GM18507 (cell line): Measurements from ENCODE around the gene RPP21.

Experiments
- DNase-seq: peaks from one replicate; pipeline ENCODE4 v3.0.0; 2011; ENCODE audit warnings: low read depth; ENCODE audit not compliant: insufficient read length; ENCODE audit errors: extremely low spot score
- FAIRE-seq: peaks from 2 replicates; lab custom pipeline; 2011; peaks lifted over from hg19 to GRCh38; lab: Jason Lieb, UNC

RPP21 gene

DNA sequence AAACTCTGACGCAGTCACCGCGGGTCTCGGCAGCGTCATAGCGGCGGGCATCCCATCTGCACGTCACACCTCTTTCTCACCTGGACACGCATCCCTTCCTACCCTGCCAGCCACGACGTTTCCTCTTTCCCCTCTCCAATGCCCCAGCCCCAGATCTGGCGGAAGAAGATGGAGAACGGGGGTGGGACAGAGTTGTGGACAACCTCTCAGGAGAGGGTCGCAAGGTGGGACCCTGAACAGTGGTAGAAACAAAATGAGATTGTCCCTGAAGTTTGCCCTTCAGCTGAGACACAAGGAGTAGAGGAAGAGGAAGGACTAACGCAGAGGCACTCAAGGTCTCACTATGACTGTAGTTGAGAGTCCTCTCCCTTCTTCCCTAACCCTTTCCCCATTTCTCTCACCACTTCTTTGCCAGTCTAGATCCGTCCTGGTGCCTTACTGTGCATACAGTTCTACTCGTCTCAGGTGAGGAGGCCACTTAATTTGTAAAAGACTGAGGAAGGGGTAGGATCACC is 17.7 kb upstream of the RPP21 start:
- no peak for DNase-seq

DNA sequence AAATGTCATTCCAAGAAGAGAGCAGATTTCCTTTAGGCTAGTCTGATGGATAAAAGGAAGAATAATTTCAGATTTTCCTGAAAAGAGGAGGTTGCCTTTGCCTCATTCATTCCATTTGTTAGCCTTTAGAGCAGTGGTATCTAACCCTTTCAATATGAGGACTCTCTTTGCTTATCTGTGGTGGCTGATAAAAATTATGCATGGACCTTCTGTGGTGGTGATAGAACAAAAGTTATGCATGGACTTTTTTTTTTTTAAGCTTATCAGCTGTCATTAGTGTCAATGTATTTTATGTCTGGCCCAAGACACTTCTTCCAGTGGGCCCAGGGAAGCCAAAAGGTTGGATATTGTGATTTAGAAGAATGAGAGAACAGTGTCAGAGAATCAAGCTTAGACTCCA is 16.6 kb upstream of the RPP21 start:
- DNase-seq (no peak), FAIRE-seq (no peak)

More for the DNA sequence above, 17.7 kb upstream of the RPP21 start:
- no peak for FAIRE-seq

DNA sequence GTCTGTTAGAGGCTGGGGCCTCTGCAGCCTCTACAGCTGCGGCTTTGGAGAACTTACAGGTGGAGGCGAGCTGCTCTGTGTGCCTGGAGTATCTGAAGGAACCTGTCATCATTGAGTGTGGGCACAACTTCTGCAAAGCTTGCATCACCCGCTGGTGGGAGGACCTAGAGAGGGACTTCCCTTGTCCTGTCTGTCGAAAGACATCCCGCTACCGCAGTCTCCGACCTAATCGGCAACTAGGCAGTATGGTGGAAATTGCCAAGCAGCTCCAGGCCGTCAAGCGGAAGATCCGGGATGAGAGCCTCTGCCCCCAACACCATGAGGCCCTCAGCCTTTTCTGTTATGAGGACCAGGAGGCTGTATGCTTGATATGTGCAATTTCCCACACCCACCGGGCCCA is 15.6 kb upstream of the RPP21 start:
- no peak for FAIRE-seq
- DNase-seq: no peak

- DNase-seq (no peak), FAIRE-seq (no peak)
Observed at GRCh38 chr6:30331981-30332380, 13.0 kb upstream of the RPP21 start.

DNA sequence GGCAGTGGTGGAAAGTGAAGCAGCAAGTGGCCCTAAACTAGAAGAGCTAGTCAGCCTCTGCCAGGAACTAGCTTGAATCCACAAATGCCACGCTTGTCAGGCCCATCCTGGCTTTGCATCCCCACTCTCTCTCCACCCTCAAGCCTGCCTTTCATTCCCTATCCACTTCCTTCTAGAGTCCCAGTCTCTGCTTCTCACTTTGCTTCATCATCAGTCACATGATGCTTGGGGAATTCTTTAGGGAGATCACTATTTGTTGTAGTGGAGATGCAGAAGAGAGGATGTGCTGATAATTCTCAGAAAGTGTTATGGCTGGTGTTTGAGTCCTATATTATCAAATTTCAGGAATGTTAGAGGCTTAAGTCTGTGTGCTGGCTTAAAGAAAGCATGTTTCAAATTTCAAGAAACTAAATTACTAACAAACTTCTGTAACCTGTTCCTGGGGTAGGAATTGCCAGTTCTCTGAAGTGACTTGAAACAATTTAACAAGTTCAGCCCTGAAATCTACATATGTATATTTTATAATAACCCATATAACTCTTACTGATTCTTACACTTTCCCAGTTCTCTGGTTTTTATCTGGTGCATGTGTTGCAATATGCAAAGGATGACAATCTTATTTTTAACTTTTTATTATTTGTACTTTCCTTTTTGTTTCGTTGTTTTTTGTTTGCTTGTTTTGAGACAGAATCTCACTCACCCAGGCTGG is 10.7 kb upstream of the RPP21 start:
- FAIRE-seq (no peak), DNase-seq (no peak)

DNA sequence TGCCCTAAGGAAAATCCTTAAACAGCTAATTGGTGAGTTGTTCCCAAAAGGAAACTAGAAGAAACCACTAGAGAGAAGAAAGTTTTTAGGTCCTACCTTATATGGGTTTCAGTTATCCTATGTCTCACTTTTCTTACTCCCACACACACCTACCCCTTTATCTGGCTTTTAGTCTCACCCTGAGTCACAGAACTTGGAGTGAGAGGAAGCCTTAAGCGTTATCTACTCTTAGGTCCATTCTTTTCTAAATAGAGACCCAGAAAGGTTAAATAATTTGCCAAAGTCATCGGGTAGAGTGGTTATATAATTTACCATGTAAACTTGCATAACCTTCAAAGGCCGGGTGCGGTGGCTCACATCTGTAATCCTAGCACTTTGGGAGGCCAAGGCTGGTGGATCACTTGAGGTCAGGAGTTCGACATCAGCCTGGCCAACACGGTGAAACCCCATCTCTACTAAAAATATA is 4.3 kb upstream of the RPP21 start:
- no peak for DNase-seq
- FAIRE-seq: no peak

GRCh38 chr6:30341218-30341617 is 3.7 kb upstream of the RPP21 start:
- DNase-seq (no peak), FAIRE-seq (no peak)

- no peak for DNase-seq
- no peak for FAIRE-seq
Observed at GRCh38 chr6:30341728-30342127, 3.2 kb upstream of the RPP21 start.

GRCh38 chr6:30344191-30344867 is 627 bp upstream of the RPP21 start:
- FAIRE-seq (no peak), DNase-seq (no peak)

DNA sequence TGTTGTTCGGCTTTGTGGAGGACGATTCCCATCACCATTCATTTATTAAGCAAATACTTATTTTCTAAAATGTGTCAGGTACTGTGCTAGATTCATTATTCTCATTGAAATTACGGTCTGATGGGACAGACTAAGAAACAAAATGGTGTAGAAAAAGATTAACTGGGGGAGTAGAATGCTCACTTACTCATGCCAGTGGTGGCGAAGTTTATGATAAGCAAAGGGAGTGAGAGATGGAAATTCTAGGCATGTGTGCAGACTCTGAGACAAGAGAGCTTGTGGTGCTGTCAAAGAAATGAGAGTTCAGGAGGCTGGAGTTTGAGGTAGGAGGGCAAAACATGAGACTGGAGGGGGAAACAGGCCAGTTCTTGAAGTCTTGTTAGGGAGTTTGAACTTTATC is 896 bp downstream of the RPP21 start:
- DNase-seq: no peak
- FAIRE-seq: no peak

DNA sequence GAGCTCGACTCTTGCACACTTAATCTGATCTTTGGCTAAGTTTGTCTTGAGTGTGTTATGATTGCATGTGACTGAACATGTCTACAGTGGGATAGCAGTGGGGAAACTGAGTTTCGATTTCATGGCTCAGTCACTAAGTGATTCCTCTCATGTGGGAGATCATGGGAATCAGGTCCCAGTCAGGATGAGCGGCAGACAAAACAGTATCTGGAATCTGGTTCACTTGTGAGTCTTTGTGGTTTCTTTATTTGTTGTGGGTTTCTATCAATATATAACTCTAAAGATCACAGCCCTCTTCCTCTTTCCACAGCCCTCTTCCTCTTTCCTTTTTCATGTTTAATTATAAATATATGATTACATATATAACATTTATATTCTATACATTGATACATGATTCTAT is 4.0 kb downstream of the RPP21 start:
- DNase-seq: no peak
- FAIRE-seq: peak; percentile 63

DNA sequence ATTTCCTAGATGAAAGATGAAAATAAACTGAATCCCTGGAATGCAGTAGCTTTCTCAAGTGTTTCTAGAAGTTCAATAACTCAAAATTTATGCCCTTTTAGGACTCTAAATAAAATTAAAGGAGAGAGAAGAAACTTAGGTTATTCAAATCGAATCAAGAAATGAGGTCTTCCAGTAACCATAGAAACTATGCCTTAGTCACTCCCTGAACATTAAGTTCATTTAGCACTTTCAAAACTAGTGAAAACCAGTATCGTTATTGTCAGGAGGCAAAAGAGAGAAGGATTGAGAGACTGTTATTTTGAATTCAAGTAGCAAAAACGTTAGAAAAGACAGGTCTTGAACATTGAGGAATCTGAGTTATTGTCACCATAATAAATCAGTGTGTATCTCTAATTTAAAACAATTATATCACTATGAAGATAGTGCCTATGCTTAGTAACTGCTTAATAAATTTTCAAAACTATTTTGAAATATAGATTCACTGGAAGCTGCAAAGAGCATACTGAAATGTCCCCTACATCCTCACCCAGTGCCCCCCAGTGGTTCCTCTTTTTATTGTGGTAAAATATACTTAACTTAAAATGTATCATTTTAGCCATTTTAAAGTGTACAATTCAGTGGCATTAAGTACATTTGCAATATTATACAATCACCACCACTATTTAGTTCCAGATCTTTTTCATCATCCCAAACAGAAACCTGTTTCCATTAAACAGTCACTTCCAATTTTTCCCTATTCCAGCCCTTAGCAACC is 4.6 kb downstream of the RPP21 start:
- FAIRE-seq (peak; percentile 5), DNase-seq (no peak)

DNA sequence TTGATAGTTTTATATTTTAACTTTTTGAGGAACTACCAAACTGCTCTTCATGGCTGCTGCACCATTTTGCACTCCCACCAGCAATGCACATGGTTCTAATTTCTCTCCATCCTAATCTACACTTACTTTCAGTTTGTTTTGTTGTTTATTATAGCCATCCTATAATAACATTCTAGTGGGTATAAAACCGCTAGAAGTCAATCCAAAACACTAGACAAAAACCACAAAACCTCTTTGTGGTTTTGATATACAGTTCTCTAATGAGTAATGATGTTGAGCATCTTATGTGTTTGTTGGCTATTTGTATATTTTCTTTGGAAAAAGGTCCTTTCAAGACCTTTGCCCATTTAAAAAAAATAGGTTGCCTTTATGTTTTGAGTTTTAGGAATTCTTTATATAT is 5.6 kb downstream of the RPP21 start:
- no peak for DNase-seq
- no peak for FAIRE-seq

DNA sequence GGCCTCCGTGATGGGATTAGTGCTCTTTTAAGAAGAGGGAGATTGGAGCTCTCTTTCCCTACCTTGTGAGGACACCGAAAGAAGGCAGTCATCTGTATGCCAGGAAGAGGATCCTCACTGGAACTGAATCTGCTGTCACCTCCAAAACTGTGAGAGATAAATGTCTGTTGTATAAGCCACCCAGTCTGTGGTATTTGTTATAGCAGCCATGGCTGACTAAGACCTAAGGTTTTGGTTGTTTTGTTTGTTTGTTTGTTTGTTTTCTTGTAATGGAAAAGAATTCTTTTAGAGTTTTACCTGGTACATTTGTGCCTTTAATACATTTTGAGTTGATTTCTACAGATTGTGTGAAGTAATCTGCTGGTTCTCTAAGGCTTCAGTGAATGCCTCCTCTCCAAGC is 7.6 kb downstream of the RPP21 start:
- no peak for DNase-seq
- FAIRE-seq: no peak

GRCh38 chr6:30355281-30355680 is 10.3 kb downstream of the RPP21 start:
- FAIRE-seq (no peak), DNase-seq (no peak)

DNA sequence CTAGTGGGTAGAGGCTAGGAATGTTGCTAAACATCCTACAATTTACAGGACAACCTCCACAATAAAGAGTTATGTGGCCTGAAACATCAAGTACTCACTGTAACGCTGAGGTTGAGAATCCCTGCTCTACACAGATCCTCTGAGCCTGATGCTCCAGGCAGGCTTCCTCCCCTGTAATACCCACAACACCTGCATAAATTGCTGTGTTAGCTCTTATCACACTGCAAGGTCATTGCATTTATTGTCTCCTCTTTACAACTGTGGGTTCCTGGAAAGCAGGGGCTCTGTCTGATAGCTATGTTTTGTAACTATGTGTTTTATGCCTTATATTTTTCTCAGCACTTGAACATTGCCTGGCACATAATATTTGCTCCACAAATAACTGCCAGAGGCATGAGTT is 11.6 kb downstream of the RPP21 start:
- no peak for DNase-seq
- no peak for FAIRE-seq

DNA sequence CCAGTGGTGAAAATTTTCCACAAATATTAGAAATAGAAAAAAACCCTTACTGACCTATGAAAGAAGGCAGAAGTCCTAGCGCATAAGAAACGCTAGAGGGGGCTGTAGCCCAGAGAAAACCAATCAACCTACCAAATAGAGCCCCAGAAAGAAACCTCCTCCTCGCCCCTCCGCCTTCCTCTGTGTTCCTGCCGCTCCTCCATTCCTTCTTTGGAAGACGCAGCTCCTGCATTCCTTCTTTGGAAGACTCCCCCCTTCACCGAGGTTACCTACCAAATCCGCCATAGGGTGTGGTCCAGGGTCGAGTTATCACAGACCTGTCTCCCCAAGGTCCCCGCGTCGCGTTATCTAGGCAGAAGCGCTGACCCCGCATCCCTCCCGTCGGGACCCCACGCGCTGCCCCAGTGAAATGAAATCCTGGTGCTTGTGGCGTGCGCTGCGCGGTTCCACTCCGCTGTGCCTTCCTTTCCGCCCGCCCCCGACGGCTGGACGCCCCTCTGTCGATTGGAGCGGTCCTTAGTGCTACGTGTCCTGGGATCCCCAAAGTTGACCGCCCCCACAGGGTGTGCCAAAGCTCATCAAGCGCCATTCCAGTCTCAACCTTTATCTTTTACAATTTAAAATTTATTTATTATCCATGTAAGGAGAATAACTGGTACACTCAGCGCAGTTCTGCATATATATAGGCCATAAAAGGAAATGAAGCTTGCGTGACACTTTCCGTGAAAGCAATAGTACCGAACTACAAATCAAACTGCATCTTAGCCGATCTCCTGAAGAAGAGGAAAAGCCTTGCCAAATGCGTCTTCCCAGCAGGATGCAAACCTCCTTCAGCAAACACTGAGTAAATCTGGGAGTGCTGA is 13.0 kb downstream of the RPP21 start:
- peak; percentile 82 for FAIRE-seq
- no peak for DNase-seq

DNA sequence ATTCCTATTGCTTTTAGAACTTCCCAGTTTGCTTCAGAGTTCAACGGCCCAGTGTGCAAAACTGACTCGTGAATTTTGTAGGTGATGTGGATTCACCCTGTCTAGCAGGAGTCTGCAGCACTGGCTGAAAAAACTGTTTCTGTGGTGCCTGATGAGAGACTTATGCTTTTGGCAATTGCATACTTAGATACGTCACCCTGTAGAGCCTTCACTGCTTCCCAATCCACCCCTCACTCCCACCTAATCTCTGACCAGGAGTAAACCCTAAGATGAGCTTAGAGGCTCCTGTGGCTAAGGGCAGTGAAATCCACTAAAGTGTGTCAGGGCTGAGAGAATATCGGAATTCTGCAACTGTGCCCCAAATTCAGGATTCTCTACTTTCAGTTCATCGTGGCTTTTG is 14.3 kb downstream of the RPP21 start:
- no peak for FAIRE-seq
- no peak for DNase-seq

DNA sequence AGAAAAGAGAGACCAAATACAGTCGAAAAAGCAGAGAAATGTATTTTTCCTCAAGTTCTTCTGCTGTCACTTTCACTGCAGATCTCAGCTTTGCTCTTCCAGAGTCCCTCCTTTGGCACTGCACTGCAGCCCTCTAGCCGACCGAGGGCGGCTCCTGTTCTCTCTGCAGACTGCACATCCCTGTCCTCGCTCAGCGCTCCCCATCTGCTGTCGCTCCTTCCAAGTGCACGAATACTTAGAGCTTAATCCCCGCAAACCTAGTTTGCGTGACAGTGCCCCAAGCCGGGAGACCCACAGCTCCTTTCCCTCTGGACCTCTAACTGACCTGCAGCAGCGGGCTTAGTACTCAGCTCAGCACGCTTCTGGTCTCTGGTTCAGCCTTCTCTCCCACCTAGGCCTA is 15.2 kb downstream of the RPP21 start:
- no peak for FAIRE-seq
- no peak for DNase-seq

GRCh38 chr6:30361661-30362060 is 16.7 kb downstream of the RPP21 start:
- DNase-seq: no peak
- FAIRE-seq: no peak
